WI38 (cell line): ENCODE measurements around the gene COPA.

Source experiments
- H3K4me3 ChIP-seq: 2 replicates; pipeline ENCODE4 v1.5.1; 2011; ENCODE audit warnings: low read depth, mild to moderate bottlenecking, control low read depth, low read length
- CTCF ChIP-seq: IDR thresholded peaks from 2 replicates; pipeline ENCODE4 v1.5.1; 2012; ENCODE audit warnings: low read depth, mild to moderate bottlenecking, control low read depth, low read length

Gene COPA

GRCh38 chr1:160282807-160283206 lies 60.2 kb downstream of the COPA start:
- no peak overlapping the region for H3K4me3 ChIP-seq
- TF ChIP-seq CTCF, result no peak

DNA sequence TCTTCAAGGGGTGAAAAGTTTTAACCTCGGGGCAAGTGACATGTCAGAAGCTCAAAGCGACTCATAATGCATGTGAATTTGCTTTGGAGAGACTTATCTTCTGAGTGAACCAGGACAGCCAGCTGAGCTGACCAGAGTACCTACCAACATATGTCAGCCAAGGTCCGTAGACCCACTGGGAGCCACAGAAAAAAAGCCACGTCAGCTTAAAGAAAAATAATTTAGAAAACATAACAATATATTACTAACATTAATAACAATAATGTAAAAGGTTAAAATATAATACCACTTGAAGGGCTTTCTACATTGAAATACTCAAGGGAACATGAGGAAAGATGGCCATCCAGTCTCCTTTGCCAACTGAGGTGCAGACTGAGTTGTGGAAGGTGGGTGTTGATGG lies 65.1 kb downstream of the COPA start:
- no peak overlapping the region for H3K4me3 ChIP-seq
- no peak for TF ChIP-seq CTCF

- TF ChIP-seq CTCF, result no peak
- no peak overlapping the region for H3K4me3 ChIP-seq
Observed at GRCh38 chr1:160277330-160277729, 65.7 kb downstream of the COPA start.

DNA sequence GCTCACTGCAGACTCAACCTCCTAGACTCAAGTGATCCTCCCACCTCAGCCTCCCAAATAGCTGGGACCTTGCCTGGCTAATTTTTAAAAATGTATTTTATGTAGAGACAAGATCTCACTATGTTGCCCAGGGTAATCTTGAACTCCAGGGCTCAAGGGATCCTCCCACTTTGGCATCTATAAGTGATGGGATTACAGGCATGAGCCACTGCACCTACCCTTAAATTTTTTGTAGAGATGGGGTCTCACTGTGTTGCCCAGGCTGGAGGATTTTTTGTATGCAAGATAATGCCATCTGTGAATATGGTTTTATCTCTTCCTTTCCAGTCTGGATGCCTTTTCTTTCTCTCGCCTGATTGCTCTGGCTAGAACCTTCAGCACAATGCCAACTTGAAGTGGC lies 72.0 kb downstream of the COPA start:
- TF ChIP-seq CTCF, result no peak
- no peak overlapping the region for H3K4me3 ChIP-seq

- no peak for TF ChIP-seq CTCF
- H3K4me3 ChIP-seq, result no peak overlapping the region
Observed at GRCh38 chr1:160267284-160267991, 75.6 kb downstream of the COPA start.

DNA sequence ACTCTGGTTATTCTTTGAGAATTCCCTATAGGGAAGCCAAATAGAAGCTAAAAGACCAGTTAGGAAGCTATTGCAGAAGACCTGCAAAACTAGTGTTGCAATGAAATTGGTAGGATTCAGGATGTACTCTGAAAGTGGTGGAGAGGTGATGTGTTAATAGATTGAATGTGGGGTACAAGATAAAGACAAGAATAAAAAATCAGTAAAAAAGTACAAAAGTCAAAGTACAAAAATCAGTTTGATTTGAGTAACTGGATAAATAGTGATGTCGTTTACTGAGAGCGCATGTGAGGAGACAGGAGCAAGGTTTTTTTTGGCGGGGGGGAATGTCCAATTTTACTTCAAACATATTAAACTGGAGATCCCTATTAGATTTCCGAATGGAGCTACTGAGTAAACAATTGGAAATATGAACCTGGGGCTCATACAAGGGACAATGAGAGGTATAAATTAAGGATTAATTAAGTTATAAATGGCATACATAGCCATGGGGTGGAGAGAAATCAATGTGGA lies 78.2 kb downstream of the COPA start:
- no peak for TF ChIP-seq CTCF
- H3K4me3 ChIP-seq, result no peak overlapping the region

- H3K4me3 ChIP-seq, result peak within 1 kb of the TSS; percentile 97
- no peak for TF ChIP-seq CTCF
Observed at GRCh38 chr1:160261893-160262794, 80.9 kb downstream of the COPA start, which contains the start of gene DCAF8. Gene DCAF8 (minus strand): TSS chr1:160262549. CDS start chr1:160244008, 18,541 bp downstream.
